Measurements from ENCODE around the gene BHMT.

Gene BHMT

DNA sequence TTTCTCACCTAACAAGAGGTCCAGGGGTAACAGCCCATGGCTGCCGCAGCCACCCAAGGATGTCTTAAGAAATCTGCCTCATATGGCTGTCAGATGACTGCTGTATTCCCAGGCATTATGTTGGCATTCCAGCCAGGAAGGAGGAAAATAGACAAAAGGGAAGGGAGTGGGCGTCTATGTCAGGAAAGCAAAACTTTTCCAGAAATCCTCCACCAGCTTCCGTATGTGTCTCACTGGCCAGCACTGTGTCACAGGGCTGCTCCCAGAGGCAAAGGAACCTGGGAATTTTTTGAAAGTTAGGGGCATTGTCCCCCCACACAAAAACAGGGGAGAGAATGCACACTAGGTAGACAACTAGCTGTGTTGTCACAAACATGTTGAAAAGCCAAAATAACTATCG, 34.8 kb upstream of the BHMT start:
- H3K4me3 ChIP-seq (replicated peaks in 1 of 2; ENCODE audit: low read depth in 2 of 2, low read length in 2 of 2): no peak overlapping the region
- TF ChIP-seq, protein P1, sequence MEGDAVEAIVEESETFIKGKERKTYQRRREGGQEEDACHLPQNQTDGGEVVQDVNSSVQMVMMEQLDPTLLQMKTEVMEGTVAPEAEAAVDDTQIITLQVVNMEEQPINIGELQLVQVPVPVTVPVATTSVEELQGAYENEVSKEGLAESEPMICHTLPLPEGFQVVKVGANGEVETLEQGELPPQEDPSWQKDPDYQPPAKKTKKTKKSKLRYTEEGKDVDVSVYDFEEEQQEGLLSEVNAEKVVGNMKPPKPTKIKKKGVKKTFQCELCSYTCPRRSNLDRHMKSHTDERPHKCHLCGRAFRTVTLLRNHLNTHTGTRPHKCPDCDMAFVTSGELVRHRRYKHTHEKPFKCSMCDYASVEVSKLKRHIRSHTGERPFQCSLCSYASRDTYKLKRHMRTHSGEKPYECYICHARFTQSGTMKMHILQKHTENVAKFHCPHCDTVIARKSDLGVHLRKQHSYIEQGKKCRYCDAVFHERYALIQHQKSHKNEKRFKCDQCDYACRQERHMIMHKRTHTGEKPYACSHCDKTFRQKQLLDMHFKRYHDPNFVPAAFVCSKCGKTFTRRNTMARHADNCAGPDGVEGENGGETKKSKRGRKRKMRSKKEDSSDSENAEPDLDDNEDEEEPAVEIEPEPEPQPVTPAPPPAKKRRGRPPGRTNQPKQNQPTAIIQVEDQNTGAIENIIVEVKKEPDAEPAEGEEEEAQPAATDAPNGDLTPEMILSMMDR (IDR thresholded peaks at IDR 0.05; ENCODE audit: low read depth, low read length): no peak

DNA sequence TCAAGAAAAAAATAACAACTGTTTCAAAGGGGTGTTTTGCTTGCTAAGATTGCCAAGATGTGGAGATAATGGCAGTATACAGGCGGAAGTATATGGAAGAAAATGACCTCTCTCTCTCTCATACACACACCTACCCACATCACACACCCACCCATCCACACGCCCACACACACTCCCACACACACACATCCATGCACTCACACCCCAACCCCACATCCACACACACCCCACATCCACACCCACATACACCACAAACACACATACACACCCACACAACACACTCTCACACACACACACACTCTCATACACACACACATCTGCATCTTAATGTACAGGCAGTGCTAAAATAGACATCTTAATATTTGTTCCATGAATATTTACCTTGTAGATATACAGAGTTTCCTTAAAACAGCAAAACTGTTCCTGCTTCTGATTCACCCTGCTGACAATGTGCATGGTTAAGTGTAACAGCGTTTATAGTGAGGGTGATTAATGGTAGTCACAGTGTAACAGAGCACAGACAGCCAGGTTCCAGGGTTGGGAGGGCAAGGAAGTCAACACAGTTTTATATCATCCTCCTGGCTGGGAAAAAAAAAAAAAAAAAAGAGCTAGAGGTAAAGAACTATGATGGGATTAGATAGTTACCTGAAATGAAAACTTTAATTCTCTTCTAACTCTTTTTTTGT, 33.8 kb upstream of the BHMT start:
- no peak for DNase-seq (ENCODE audit: low read depth in 2 of 2)
- TF ChIP-seq, protein P1 (IDR thresholded peaks at IDR 0.05; ENCODE audit: low read depth, low read length): no peak
- H3K4me3 ChIP-seq (replicated peaks in 1 of 2; ENCODE audit: low read depth in 2 of 2, low read length in 2 of 2): no peak overlapping the region

More for the DNA sequence above, 34.8 kb upstream of the BHMT start:
- no peak for DNase-seq (ENCODE audit: low read depth in 2 of 2)

DNA sequence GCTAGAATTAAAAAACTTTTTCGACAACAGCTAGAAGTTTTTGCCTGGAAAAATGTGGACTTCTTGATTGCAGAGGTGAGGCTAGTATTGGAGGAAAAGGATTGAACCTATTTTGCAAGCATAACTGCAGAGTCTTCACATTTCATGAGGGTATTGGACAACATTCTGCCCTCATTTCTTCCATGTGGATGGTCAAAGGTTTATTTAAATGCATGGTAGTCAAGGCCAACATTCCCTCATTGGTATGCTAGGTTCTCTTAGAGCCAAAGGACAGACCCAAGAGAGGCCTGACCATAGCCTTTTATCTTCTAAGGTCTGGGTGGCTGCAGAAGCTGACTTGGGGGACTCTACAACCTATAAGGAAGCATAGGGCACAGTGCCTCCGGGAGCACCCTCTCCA, 30.8 kb upstream of the BHMT start:
- TF ChIP-seq, protein P1 (IDR thresholded peaks at IDR 0.05; ENCODE audit: low read depth, low read length): no peak
- DNase-seq (ENCODE audit: low read depth in 2 of 2): no peak
- H3K4me3 ChIP-seq (replicated peaks in 1 of 2; ENCODE audit: low read depth in 2 of 2, low read length in 2 of 2): no peak overlapping the region

DNA sequence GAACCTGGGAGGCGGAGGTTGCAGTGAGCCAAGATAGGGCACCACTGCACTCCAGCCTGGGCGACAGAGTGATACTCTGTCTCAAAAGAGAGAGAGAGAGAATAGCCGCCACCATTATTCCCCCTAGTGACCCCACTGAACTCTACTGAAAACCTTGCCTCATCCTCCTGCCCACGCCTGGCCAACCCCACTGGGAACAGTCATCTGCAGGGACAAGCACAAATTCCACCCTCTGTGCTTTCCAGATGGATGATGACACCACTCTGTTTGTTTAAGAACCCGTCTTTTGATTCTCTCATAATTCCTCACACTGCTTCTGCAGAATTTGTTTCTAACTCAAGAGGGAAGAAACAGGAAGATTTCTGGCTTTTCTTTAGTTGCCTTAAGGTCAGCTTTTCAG, 29.8 kb upstream of the BHMT start:
- TF ChIP-seq, protein P1 (IDR thresholded peaks at IDR 0.05; ENCODE audit: low read depth, low read length): no peak
- H3K4me3 ChIP-seq (replicated peaks in 1 of 2; ENCODE audit: low read depth in 2 of 2, low read length in 2 of 2): no peak overlapping the region
- DNase-seq (ENCODE audit: low read depth in 2 of 2): no peak

DNA sequence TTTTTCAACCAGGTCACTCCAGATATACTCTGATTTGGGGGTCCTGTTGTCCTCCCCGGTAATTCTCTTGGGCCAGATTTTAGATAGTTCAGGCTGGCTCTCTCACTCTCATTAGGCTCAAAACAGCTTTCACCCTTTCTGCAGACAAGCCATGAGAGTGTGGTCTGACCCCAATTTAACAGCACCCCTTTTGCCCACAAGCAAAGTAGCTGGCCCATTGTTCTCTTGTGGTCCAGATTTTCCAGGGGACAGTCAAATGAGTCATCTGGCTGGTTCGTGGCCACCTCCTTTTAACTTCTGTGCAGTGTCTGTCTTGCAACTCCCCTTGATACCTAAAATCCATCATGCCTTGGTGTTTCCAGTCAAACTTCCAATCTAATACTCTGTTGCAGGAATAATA, 25.5 kb upstream of the BHMT start:
- TF ChIP-seq, protein P1 (IDR thresholded peaks at IDR 0.05; ENCODE audit: low read depth, low read length): no peak
- H3K4me3 ChIP-seq (replicated peaks in 1 of 2; ENCODE audit: low read depth in 2 of 2, low read length in 2 of 2): no peak overlapping the region
- no peak for DNase-seq (ENCODE audit: low read depth in 2 of 2)

DNA sequence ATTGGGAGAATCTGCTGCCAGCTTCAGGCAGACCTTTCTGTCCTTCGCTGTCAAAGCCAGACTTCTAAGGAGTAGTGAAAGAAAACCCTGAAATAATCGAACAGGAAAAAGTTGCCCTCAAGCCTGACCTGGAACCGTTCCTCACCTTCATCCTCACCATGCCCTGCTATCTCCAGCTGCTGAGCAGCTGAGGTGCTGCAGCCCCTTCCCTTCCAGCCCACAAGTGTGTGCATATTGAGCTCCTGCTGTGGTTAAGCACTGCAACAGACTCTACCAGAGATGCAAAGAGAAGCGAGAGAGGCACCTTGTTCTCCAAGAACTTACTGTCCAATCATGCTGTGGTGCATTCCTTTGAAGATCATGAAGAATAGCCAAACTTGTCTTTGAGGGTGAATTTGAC, 23.1 kb upstream of the BHMT start:
- TF ChIP-seq, protein P1 (IDR thresholded peaks at IDR 0.05; ENCODE audit: low read depth, low read length): no peak
- no peak for DNase-seq (ENCODE audit: low read depth in 2 of 2)
- no peak overlapping the region for H3K4me3 ChIP-seq (replicated peaks in 1 of 2; ENCODE audit: low read depth in 2 of 2, low read length in 2 of 2)

DNA sequence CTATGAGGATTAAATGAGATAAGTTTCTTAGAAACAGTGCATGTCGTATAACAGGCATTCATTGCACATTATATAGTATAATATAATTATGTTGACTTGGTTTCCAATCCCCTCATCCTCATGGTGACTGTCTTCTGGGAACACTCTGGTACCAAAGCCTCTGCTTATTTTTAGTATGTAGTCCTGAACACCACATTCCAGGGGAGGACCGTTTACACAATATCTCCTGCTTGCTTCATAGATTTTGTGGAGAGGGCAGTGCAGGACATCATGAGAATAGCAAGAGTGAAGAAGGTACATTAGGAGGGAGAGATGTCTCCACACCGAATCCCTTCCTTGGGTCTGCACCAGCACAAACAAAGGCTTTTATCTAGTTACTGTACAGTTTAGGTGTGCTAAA, 20.5 kb upstream of the BHMT start:
- TF ChIP-seq, protein P1 (IDR thresholded peaks at IDR 0.05; ENCODE audit: low read depth, low read length): no peak
- no peak for DNase-seq (ENCODE audit: low read depth in 2 of 2)
- H3K4me3 ChIP-seq (replicated peaks in 1 of 2; ENCODE audit: low read depth in 2 of 2, low read length in 2 of 2): no peak overlapping the region
